C4-2B (cell line): ENCODE data around the gene UNCX.

Experiments
- ZFX ChIP-seq: fragments of 450-650 bp; IDR thresholded peaks from 2 replicates; pipeline ENCODE4 v1.6.1; 2017
- TF ChIP-seq, protein P1 (sequence below): fragments of 450-650 bp; conservative IDR thresholded peaks from 2 replicates; pipeline ENCODE4 v1.5.1; 2017; ENCODE audit warnings: mild to moderate bottlenecking

DNA sequence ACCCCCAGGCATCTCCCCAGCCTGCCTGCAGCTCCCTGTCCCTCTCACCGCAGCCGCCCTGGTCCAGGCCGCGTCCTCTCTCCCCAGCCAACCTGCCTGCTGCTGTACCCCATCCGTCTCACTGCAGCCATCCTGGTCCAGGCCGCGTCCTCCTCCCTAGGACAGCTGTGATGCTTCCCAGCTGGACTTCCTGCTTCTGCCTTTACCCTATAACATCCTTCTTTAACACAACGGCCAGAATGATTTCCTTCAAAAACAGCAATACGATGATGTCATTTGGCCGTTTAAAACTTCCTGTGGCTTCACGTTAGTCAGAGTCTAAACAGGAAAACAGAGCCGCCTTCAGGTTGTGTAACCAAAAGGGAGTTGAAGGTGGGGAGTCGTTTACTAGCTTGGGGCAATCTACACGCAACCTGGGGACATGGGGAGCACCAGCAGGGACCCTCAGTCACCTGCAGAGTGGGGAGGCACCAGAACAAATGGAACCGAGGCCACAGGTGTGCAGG is 40.4 kb upstream of the UNCX start:
- TF ChIP-seq, protein P1, sequence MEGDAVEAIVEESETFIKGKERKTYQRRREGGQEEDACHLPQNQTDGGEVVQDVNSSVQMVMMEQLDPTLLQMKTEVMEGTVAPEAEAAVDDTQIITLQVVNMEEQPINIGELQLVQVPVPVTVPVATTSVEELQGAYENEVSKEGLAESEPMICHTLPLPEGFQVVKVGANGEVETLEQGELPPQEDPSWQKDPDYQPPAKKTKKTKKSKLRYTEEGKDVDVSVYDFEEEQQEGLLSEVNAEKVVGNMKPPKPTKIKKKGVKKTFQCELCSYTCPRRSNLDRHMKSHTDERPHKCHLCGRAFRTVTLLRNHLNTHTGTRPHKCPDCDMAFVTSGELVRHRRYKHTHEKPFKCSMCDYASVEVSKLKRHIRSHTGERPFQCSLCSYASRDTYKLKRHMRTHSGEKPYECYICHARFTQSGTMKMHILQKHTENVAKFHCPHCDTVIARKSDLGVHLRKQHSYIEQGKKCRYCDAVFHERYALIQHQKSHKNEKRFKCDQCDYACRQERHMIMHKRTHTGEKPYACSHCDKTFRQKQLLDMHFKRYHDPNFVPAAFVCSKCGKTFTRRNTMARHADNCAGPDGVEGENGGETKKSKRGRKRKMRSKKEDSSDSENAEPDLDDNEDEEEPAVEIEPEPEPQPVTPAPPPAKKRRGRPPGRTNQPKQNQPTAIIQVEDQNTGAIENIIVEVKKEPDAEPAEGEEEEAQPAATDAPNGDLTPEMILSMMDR, result no peak
- TF ChIP-seq ZFX, result no peak
